Activated B cell treated with CpG ODN at 0.5 μM for 24 hours (primary cell): Measurements from ENCODE around the gene PAK4. TPM values are rescaled to one million over a fixed set of nuclear protein-coding genes. Genes with fewer than 3 reads are reported as not detected.
"Not testable (repeated sequence)": the region's sequence is repeated elsewhere in the genome, so short reads cannot be mapped to it uniquely, and the experiment has no call there.

Source experiments
- ATAC-seq: fragments of 200-7000 bp; cut with Tn5 transposase; one replicate; pipeline ENCODE4 v1.10.0; 2021; ENCODE audit warnings: low read depth, mild to moderate bottlenecking, moderate library complexity
- CTCF ChIA-PET: fragments of 350-600 bp; sonication (Branson Sonifier 250); formaldehyde crosslinking; loops from one replicate; lab custom pipeline; 2021; ENCODE audit warnings: antibody characterized with exemption; lab: Charles Lee
- POLR2A ChIA-PET: fragments of 350-600 bp; sonication (Branson Sonifier 250); formaldehyde crosslinking; loops from one replicate; lab custom pipeline; 2021; ENCODE audit warnings: antibody characterized with exemption; lab: Charles Lee
- DNase-seq: peaks from one replicate; pipeline ENCODE4 v3.0.0; 2022
- H3K27ac Mint-ChIP-seq: one replicate; pipeline ENCODE4 v1.8.0; 2020; ENCODE audit warnings: mixed read lengths
- H3K27me3 Mint-ChIP-seq: one replicate; pipeline ENCODE4 v1.8.0; 2021; ENCODE audit warnings: mixed read lengths
- H3K36me3 Mint-ChIP-seq: one replicate; pipeline ENCODE4 v1.8.0; 2021; ENCODE audit warnings: low read depth, mixed read lengths
- H3K4me1 Mint-ChIP-seq: one replicate; pipeline ENCODE4 v1.8.0; 2021; ENCODE audit warnings: mixed read lengths
- H3K4me3 Mint-ChIP-seq: one replicate; pipeline ENCODE4 v1.8.0; 2020; ENCODE audit warnings: mild to moderate bottlenecking, mixed read lengths
- H3K9me3 Mint-ChIP-seq: one replicate; pipeline ENCODE4 v1.8.0; 2020; ENCODE audit warnings: mixed read lengths
- CTCF ChIP-seq: fragments of 200-600 bp; IDR thresholded peaks from one replicate; pipeline ENCODE4 v1.8.0; 2022; ENCODE audit warnings: antibody characterized with exemption, mild to moderate bottlenecking
- intact Hi-C: fragments of 100-400 bp; cut with micrococcal nuclease; formaldehyde crosslinking; loops from one replicate; pipeline ENCODE4 v1.15.1; 2024
- total RNA-seq: library from RNA; stranded (reverse); gene quantifications from 2 replicates; pipeline ENCODE4 v1.2.3, GENCODE V29; 2022

PAK4 gene
- total RNA-seq, 1 donor from 2014 or later, result 14.2 TPM

DNA sequence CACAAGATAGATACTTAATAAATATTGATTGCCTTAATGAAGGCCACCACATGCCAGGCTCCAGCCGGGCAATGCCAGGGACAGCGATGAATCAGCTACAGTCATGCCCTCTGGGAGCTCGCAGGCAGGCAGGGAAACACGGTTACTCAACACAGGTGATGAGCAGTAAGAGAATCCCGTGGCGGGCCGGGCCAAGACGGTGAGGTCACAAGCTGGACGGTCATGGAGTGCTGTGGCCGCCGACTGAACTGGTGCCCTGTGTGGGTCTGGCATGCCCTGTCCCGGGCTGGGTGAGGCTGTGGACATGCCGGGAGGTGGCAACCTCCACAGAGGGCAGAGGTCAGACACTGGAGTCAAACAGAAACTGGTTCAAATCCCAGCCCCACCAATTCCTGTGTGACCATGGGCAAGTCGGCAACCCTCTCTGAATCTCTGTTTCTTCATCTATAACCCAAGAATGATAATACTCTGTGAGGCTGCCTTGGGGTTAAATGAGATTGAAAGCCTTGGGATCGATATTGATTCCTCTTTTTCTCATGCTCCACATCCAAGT lies 13.2 kb upstream of the PAK4 start:
- POLR2A ChIA-PET, result interaction anchor here (0.7 kb wide), 1 partner anchor 287 kb away, joined by 4 read pairs; no protein-coding TSS in a partner anchor
- Mint-ChIP-seq H3K9me3 (no peaks in the 10 kb centered on the region), H3K27me3 (peaks cover 7% of the 10 kb centered on the region), H3K27ac (no peak overlapping the region), H3K36me3 (no peaks in the 10 kb centered on the region), H3K4me1 (peaks cover 3% of the 10 kb centered on the region), H3K4me3 (no peak overlapping the region)
- DNase-seq, result no peak
- intact Hi-C loops, result no loop called here
- ATAC-seq, result no peak
- CTCF ChIA-PET, result interaction anchor here (1.4 kb wide), 1 partner anchor 216 kb away, joined by 4 read pairs; no protein-coding TSS in a partner anchor
- no peak for TF ChIP-seq CTCF

DNA sequence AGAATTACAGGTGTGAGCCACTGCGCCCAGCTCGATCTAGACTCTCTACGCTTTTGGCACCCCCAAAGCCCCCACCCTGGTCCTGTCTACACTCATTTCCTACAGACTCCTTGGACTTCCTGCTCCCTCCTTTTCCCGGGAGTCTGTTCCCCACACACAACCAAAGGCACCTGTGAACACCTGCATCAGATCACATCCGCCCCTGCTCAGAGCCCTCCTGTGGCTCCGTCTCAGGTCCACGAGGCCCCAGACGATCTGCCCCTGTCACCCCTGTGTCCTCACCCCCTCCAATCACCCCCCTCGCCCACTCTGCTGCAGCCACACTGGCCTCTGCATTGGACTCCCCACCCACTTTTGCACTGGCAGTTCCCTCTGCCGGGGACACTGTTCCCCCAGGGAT lies 12.4 kb upstream of the PAK4 start:
- Mint-ChIP-seq H3K36me3 (no peaks in the 10 kb centered on the region), H3K9me3 (no peaks in the 10 kb centered on the region), H3K27me3 (peaks cover 7% of the 10 kb centered on the region), H3K27ac (no peak overlapping the region), H3K4me3 (no peak overlapping the region), H3K4me1 (peaks cover 3% of the 10 kb centered on the region)
- intact Hi-C loops, result no loop called here
- DNase-seq, result no peak
- ATAC-seq, result no peak
- ChIA-PET CTCF (no interaction called here), POLR2A (interaction anchor here (0.6 to 0.7 kb wide), 2 partner anchors 283 to 286 kb away, joined by 3 to 4 read pairs; no protein-coding TSS in a partner anchor)
- no peak for TF ChIP-seq CTCF

- no peak for DNase-seq
- no peak for TF ChIP-seq CTCF
- Mint-ChIP-seq H3K36me3 (no peaks in the 10 kb centered on the region), H3K27me3 (peaks cover 7% of the 10 kb centered on the region), H3K27ac (no peak overlapping the region), H3K4me1 (peaks cover 3% of the 10 kb centered on the region), H3K9me3 (no peaks in the 10 kb centered on the region), H3K4me3 (no peak overlapping the region)
- no peak for ATAC-seq
- intact Hi-C loops, result no loop called here
- POLR2A ChIA-PET, result no interaction called here
- CTCF ChIA-PET, result interaction anchor here (0.6 kb wide), 1 partner anchor 11 kb away, joined by 3 read pairs; the partner anchor contains the start of gene PAK4
These were observed 10.3 kb upstream of the PAK4 start for GRCh38 chr19:39115105-39115847.

DNA sequence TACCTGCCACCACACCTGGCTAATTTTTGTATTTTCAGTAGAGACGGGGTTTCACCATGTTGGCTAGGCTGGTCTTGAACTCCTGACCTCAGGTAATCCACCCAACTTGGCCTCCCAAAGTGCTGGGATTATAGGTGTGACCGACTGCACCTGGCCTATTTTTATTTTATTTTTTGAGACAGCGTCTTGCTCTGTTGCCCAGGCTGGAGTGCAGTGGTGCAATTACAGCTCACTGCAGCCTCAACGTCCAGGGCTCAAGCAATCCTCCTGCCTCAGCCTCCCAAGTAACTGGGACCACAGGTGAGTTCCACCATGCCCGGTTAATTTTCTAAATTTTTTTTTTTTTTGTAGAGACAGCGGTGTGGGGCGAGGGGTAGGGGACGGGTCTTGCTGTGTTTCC lies 8.6 kb upstream of the PAK4 start:
- intact Hi-C loops, ATAC-seq, H3K4me3 Mint-ChIP-seq, H3K4me1 Mint-ChIP-seq, H3K9me3 Mint-ChIP-seq, H3K27ac Mint-ChIP-seq, H3K27me3 Mint-ChIP-seq, H3K36me3 Mint-ChIP-seq, DNase-seq, POLR2A ChIA-PET, CTCF ChIA-PET: not testable (repeated sequence)

- Mint-ChIP-seq H3K36me3 (no peaks in the 10 kb centered on the region), H3K9me3 (no peaks in the 10 kb centered on the region), H3K27me3 (peaks cover 5% of the 10 kb centered on the region), H3K4me3 (no peak overlapping the region), H3K27ac (no peak overlapping the region), H3K4me1 (peaks cover 11% of the 10 kb centered on the region)
- ChIA-PET CTCF (interaction anchor here (0.7 to 2.8 kb wide), 3 partner anchors 9 to 208 kb away, joined by 3 to 7 read pairs (median 5); no protein-coding TSS in a partner anchor), POLR2A (interaction anchor here (0.7 kb wide), 2 partner anchors 48 to 393 kb away, joined by 5 to 8 read pairs; no protein-coding TSS in a partner anchor)
- no peak for TF ChIP-seq CTCF
- intact Hi-C loops, result loop anchor here (10.0 kb wide), 1 partner anchor 715 kb away; the partner anchor contains the start of gene DYRK1B
- no peak for ATAC-seq
- DNase-seq, result no peak
These were observed 5.8 kb upstream of the PAK4 start for GRCh38 chr19:39119830-39120229.
